DMS79 (cell line): ENCODE results near the gene UVSSA.
"Not testable (repeated sequence)": the region's sequence is repeated elsewhere in the genome, so short reads cannot be mapped to it uniquely, and the experiment has no call there.

Experiments
- DNase-seq: peaks from one replicate; lab custom pipeline; 2025; lab: John Stamatoyannopoulos, UW

The UVSSA gene

DNA sequence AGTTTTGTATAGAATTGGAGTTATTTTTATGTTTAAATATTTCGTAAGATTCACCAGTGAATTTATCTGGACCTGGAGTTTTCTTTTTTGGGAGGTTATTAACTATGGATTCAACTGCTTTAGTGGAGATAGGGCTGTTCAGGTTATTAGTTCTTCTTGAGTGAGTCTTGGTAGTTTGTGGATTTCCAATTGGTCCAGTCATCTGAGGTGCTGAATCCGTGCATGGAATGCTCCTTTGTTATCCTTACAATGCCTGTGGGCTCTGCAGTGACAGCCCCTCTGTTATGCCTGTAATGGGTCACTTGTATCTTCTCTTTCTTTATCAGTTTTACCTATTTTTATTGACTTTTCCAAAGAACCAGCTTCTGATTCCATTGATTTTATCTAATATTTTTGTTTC is 74.6 kb downstream of the UVSSA start:
- no peak for DNase-seq

DNA sequence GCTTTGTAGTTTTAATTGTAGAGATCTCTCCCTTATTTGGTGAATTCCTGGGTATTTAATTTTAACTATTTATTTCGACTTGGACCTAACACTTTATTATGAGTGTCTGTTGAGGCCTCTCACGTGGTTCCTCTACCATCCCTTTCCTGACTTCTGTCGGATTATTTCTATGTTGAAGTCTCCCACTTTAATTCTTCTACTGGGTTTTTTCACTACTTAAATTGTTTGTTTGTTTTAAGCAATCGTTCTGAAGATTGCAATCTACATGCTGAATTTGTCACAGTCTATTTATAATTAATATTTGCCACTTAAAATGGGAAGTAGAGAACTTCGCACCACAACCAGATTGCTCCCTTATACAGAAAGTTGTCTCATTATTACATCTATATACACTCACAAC is 80.0 kb downstream of the UVSSA start:
- DNase-seq = no peak

DNA sequence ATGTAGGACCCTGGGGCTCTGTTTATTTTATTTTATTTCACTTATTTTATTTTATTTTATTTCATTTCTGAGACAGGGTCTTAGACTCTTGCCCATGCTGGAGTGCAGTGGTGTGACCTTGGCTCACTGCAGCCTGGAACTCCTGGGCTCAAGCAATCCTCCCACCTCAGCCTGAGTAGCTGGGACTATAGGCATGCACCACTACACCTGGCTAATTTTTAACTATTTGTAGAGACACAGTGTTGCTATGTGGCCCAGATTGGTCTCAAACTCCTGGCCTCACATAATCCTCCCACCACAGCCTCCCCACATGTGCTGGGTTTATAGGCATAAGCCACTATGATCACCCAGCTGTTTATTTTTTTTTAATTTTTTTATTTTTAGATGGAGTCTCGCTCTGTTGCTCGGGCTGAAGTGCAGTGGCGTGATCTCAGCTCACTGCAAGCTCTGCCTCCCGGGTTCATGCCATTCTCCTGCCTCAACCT is 96.7 kb downstream of the UVSSA start:
- not testable (repeated sequence) for DNase-seq
